PC-9 (cell line): Measurements from ENCODE around the gene HOXD4. TPM values are rescaled to one million over a fixed set of nuclear protein-coding genes. Genes with fewer than 3 reads are reported as not detected.

Source experiments
- BruUV-seq: library from RNA; stranded (reverse); fragments of 400-500 nt; replicated peaks from 2 replicates; lab custom pipeline; 2021; lab: Mats Ljungman, UMichigan
- CTCF ChIA-PET: fragments of 300-600 bp; sonication (Branson Sonifier 250); formaldehyde crosslinking; loops from one replicate; lab custom pipeline; 2022; ENCODE audit warnings: antibody characterized with exemption; lab: Charles Lee
- POLR2A ChIA-PET: fragments of 300-600 bp; sonication (Branson Sonifier 250); formaldehyde crosslinking; loops from one replicate; lab custom pipeline; 2022; ENCODE audit warnings: antibody characterized with exemption; ENCODE audit not compliant: unreplicated experiment; lab: Charles Lee
- DNase-seq, 2 experiments: peaks; one replicate each; pipeline versions ENCODE4 v3.0.0 to v3.0.0-alpha.2; 2015 to 2022; ENCODE audit warnings: mixed read lengths in 1 of 2
- H2AFZ ChIP-seq: fragments of 200-600 bp; sonication (generic); 2 replicates; pipeline ENCODE4 v1.8.1; 2017; ENCODE audit warnings: antibody characterized with exemption
- H3F3A ChIP-seq: fragments of 200-600 bp; sonication (generic); 2 replicates; pipeline ENCODE4 v1.8.1; 2017; ENCODE audit warnings: antibody characterized with exemption, mild to moderate bottlenecking, low read depth; ENCODE audit not compliant: insufficient read depth
- H3K27ac ChIP-seq: fragments of 200-600 bp; sonication (generic); 2 replicates; pipeline ENCODE4 v1.6.1; 2016; ENCODE audit warnings: mixed run types
- H3K27me3 ChIP-seq: fragments of 200-600 bp; sonication (generic); 2 replicates; pipeline ENCODE4 v1.6.1; 2016; ENCODE audit warnings: low read depth, mixed run types; ENCODE audit not compliant: insufficient read depth
- H3K36me3 ChIP-seq: fragments of 200-600 bp; sonication (generic); 2 replicates; pipeline ENCODE4 v1.6.1; 2016; ENCODE audit warnings: low read depth, mixed run types
- H3K4me1 ChIP-seq: fragments of 200-600 bp; sonication (generic); replicated peaks from 2 replicates; pipeline ENCODE4 v1.6.1; 2016; ENCODE audit warnings: mixed run types; ENCODE audit not compliant: insufficient read depth
- H3K4me2 ChIP-seq: fragments of 200-600 bp; sonication (generic); 2 replicates; pipeline ENCODE4 v1.6.1; 2017; ENCODE audit warnings: mixed run types
- H3K4me3 ChIP-seq: fragments of 200-600 bp; sonication (generic); 2 replicates; pipeline ENCODE4 v1.6.1; 2016; ENCODE audit warnings: mixed run types
- H3K79me2 ChIP-seq: fragments of 200-600 bp; sonication (generic); 2 replicates; pipeline ENCODE4 v1.6.1; 2017; ENCODE audit warnings: low read depth, mixed run types
- H3K9me2 ChIP-seq: fragments of 200-600 bp; sonication (generic); 2 replicates; pipeline ENCODE4 v1.8.1; 2017; ENCODE audit warnings: mild to moderate bottlenecking; ENCODE audit not compliant: insufficient read depth
- H3K9me3 ChIP-seq: fragments of 200-600 bp; sonication (generic); 2 replicates; pipeline ENCODE4 v1.8.1; 2016; ENCODE audit warnings: low read depth; ENCODE audit not compliant: insufficient read depth
- H4K20me1 ChIP-seq: fragments of 200-600 bp; sonication (generic); 2 replicates; pipeline ENCODE4 v1.8.1; 2017; ENCODE audit not compliant: insufficient read depth
- EZH2 ChIP-seq: fragments of 200-600 bp; sonication (generic); IDR thresholded peaks from 2 replicates; pipeline ENCODE4 v1.8.0; 2017; ENCODE audit warnings: antibody characterized with exemption, low read depth
- intact Hi-C: fragments of 100-400 bp; cut with micrococcal nuclease; formaldehyde crosslinking; loops from one replicate; pipeline ENCODE4 v1.10.0; 2022; ENCODE audit not compliant: unreplicated experiment
- total RNA-seq: library from RNA; stranded (reverse); gene quantifications from 2 replicates; pipeline ENCODE4 v1.2.3, GENCODE V29; 2021
- TF ChIP-seq, protein P1 (sequence below): fragments of 200-600 bp; sonication (generic); conservative IDR thresholded peaks from 2 replicates; pipeline ENCODE4 v1.6.1; 2017; ENCODE audit warnings: mixed run types, antibody characterized with exemption, mild to moderate bottlenecking, moderate library complexity

Gene HOXD4
- total RNA-seq, 1 experiment from 2014 or later, result not detected

DNA sequence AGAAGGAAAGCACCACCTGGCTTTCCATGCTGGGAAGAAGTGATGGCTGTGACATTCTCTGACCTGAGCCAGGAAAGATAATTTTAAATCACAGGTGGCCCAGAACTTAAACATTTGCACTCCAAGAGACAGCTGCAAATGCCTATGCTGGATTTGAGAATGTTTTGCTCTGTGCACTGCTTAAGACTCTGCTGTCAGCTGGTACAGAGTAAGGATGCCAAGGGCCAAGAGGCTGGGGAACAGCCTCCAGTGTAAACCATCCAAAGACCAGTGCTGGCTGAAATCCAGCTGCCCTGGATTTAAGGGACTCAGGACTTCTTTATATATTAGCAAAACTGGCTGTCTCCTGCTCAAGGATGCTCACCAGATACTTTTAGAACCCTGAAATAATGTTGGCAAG is 18.0 kb upstream of the HOXD4 start:
- no peaks in the 10 kb centered on the region for H4K20me1 ChIP-seq
- BruUV-seq, result no TSS peak
- ChIA-PET POLR2A (no interaction called here), CTCF (interaction anchor here (1.2 kb wide), 1 partner anchor 322 kb away, joined by 9 read pairs; no protein-coding TSS in a partner anchor)
- peaks cover 28% of the 10 kb centered on the region for H3K27me3 ChIP-seq
- H3K79me2 ChIP-seq, result no peaks in the 10 kb centered on the region
- intact Hi-C loops, result no loop called here
- H3K4me1 ChIP-seq, result no peaks in the 10 kb centered on the region
- H3F3A ChIP-seq, result no peaks in the 10 kb centered on the region
- no peak for DNase-seq
- H3K9me3 ChIP-seq, result no peaks in the 10 kb centered on the region
- H3K4me2 ChIP-seq, result no peak overlapping the region
- no peaks in the 10 kb centered on the region for H3K9me2 ChIP-seq
- no peak overlapping the region for H3K27ac ChIP-seq
- no peak overlapping the region for H3K4me3 ChIP-seq
- TF ChIP-seq, protein P1, sequence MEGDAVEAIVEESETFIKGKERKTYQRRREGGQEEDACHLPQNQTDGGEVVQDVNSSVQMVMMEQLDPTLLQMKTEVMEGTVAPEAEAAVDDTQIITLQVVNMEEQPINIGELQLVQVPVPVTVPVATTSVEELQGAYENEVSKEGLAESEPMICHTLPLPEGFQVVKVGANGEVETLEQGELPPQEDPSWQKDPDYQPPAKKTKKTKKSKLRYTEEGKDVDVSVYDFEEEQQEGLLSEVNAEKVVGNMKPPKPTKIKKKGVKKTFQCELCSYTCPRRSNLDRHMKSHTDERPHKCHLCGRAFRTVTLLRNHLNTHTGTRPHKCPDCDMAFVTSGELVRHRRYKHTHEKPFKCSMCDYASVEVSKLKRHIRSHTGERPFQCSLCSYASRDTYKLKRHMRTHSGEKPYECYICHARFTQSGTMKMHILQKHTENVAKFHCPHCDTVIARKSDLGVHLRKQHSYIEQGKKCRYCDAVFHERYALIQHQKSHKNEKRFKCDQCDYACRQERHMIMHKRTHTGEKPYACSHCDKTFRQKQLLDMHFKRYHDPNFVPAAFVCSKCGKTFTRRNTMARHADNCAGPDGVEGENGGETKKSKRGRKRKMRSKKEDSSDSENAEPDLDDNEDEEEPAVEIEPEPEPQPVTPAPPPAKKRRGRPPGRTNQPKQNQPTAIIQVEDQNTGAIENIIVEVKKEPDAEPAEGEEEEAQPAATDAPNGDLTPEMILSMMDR, result no peak
- TF ChIP-seq EZH2, result no peak
- H2AFZ ChIP-seq, result no peak overlapping the region
- H3K36me3 ChIP-seq, result no peaks in the 10 kb centered on the region

DNA sequence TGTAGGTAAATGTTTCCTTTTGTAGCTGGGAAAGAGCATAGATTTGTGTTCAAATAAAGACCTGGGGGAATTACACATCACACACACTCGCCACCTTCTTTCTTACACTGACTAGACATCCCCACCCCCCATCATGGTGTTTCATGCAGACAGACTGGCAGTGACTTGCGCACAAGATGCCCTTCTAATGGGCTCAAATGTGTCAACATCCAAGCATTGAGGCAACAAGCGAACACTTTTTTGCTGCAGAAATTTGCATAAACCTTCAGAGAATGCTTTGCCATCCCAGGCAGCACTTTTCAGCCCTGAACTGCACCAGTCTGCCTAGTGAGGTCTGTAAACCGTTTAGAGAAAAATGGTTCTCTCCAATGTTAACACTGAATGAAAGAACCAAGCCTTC is 17.3 kb upstream of the HOXD4 start:
- ChIA-PET CTCF (no interaction called here), POLR2A (no interaction called here)
- Histone ChIP-seq H3K9me2 (no peaks in the 10 kb centered on the region), H3K4me3 (no peak overlapping the region), H3K4me2 (no peak overlapping the region), H4K20me1 (no peaks in the 10 kb centered on the region), H3K27ac (no peak overlapping the region), H3K9me3 (no peaks in the 10 kb centered on the region), H3K36me3 (no peaks in the 10 kb centered on the region), H3F3A (no peaks in the 10 kb centered on the region), H3K27me3 (peaks cover 26% of the 10 kb centered on the region), H2AFZ (no peak overlapping the region), H3K4me1 (no peaks in the 10 kb centered on the region), H3K79me2 (no peaks in the 10 kb centered on the region)
- intact Hi-C loops, result loop anchor here (2.0 kb wide), 1 partner anchor 505 kb away; no protein-coding TSS in a partner anchor
- BruUV-seq, result no TSS peak
- TF ChIP-seq, protein P1, result no peak
- TF ChIP-seq EZH2, result no peak
- no peak for DNase-seq

DNA sequence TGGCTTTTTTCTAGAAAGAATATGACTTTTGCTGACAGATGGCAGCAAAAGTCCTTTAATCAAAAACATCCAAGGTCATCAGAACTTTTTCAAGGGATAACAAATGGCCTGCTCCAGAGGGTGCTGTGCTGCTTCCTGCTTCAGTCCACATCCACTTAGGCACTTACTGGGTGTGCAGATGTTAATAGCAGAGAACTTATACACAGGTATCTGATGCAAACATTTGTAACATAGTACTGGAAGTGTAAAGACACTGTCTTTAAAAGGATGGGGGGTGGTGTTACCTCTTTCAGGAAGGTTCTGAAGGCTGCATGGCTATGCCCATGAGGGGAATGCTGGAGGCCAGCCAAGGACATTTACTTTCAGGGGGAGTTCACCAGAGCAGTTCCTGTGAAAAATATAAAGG is 16.3 kb upstream of the HOXD4 start:
- no peaks in the 10 kb centered on the region for H3K4me1 ChIP-seq
- POLR2A ChIA-PET, result no interaction called here
- H2AFZ ChIP-seq, result no peak overlapping the region
- H3K27me3 ChIP-seq, result peaks cover 21% of the 10 kb centered on the region
- H3K4me2 ChIP-seq, result no peak overlapping the region
- no peaks in the 10 kb centered on the region for H3K36me3 ChIP-seq
- H3F3A ChIP-seq, result no peaks in the 10 kb centered on the region
- H3K4me3 ChIP-seq, result no peak overlapping the region
- no peak for DNase-seq
- no peaks in the 10 kb centered on the region for H4K20me1 ChIP-seq
- H3K79me2 ChIP-seq, result no peaks in the 10 kb centered on the region
- intact Hi-C loops, result loop anchor here (1.0 to 2.0 kb wide), 2 partner anchors 504 to 517 kb away; no protein-coding TSS in a partner anchor
- no peaks in the 10 kb centered on the region for H3K9me3 ChIP-seq
- no peak overlapping the region for H3K27ac ChIP-seq
- no TSS peak for BruUV-seq
- H3K9me2 ChIP-seq, result no peaks in the 10 kb centered on the region
- CTCF ChIA-PET, result no interaction called here
- TF ChIP-seq, protein P1, result no peak; the same call in 1 of the 2 replicates
- no peak for TF ChIP-seq EZH2
